ENCODE data around the gene FOSB. TPM values are rescaled to one million over a fixed set of nuclear protein-coding genes. Genes with fewer than 3 reads are reported as not detected.

Gene FOSB
- total and polyA plus RNA-seq, 2 donors (not counting 1 experiment from before 2014, with no cell fraction given): 2.8 to 24.9 TPM

GRCh38 chr19:45497791-45498190, 30.0 kb downstream of the FOSB start:
- no peak for DNase-seq (ENCODE audit: low read depth in 2 of 2)
- Histone ChIP-seq H3K4me2 (ENCODE audit: extremely low read depth, insufficient read depth, low read length) (peak overlapping the region; percentile 5), H2AFZ (ENCODE audit: low read length) (no peak overlapping the region), H3K4me3 (replicated peaks in 1 of 4; ENCODE audit: control extremely low read depth in 1 of 4, insufficient read depth in 1 of 4, low read depth in 3 of 4, low read length in 4 of 4) (no peak overlapping the region), H3K27me3 (ENCODE audit: control insufficient read depth, insufficient read depth, low read length) (no peaks in the 10 kb centered on the region), H3K36me3 (ENCODE audit: control insufficient read depth, insufficient read depth, low read length) (no peaks in the 10 kb centered on the region), H3K79me2 (ENCODE audit: control insufficient read depth, insufficient read depth, low read length) (no peaks in the 10 kb centered on the region), H4K20me1 (ENCODE audit: control insufficient read depth, extremely low read depth, insufficient read depth, low read length) (no peaks in the 10 kb centered on the region), H3K4me1 (ENCODE audit: control insufficient read depth, extremely low read depth, insufficient read depth, low read length) (peaks cover 9% of the 10 kb centered on the region), H3K9me3 (ENCODE audit: control insufficient read depth, insufficient read depth, low read depth, low read length) (no peaks in the 10 kb centered on the region), H3K27ac (ENCODE audit: insufficient read depth, low read length) (no peak overlapping the region), H3K9ac (ENCODE audit: insufficient read depth, low read length) (no peak overlapping the region)
- no peak for TF ChIP-seq EZH2 (IDR thresholded peaks at IDR 0.05; ENCODE audit: low read length, missing control alignments)
- TF ChIP-seq CTCF (conservative IDR thresholded peaks at IDR 0.05 in 1 of 2, IDR thresholded peaks at IDR 0.05 in 1 of 2; ENCODE audit: low read depth in 1 of 2, low read length in 2 of 2): no peak

- Histone ChIP-seq H3K4me1 (ENCODE audit: control insufficient read depth, extremely low read depth, insufficient read depth, low read length) (peaks cover 9% of the 10 kb centered on the region), H3K27ac (ENCODE audit: insufficient read depth, low read length) (no peak within 1 kb of the TSS), H3K36me3 (ENCODE audit: control insufficient read depth, insufficient read depth, low read length) (no peaks in the 10 kb centered on the region), H3K4me3 (replicated peaks in 1 of 4; ENCODE audit: control extremely low read depth in 1 of 4, insufficient read depth in 1 of 4, low read depth in 3 of 4, low read length in 4 of 4) (peak within 1 kb of the TSS; percentile 15 to 60 (median 42)), H4K20me1 (ENCODE audit: control insufficient read depth, extremely low read depth, insufficient read depth, low read length) (no peaks in the 10 kb centered on the region), H3K79me2 (ENCODE audit: control insufficient read depth, insufficient read depth, low read length) (no peaks in the 10 kb centered on the region), H3K9me3 (ENCODE audit: control insufficient read depth, insufficient read depth, low read depth, low read length) (no peaks in the 10 kb centered on the region), H2AFZ (ENCODE audit: low read length) (peak within 1 kb of the TSS; percentile 79), H3K4me2 (ENCODE audit: extremely low read depth, insufficient read depth, low read length) (peak within 1 kb of the TSS; percentile 75), H3K9ac (ENCODE audit: insufficient read depth, low read length) (no peak within 1 kb of the TSS), H3K27me3 (ENCODE audit: control insufficient read depth, insufficient read depth, low read length) (no peaks in the 10 kb centered on the region)
- no peak for TF ChIP-seq EZH2 (IDR thresholded peaks at IDR 0.05; ENCODE audit: low read length, missing control alignments)
- no peak for DNase-seq (ENCODE audit: low read depth in 2 of 2)
Observed at GRCh38 chr19:45498411-45499195, 30.8 kb downstream of the FOSB start, which contains the start of gene PPM1N. Gene PPM1N, plus strand, starts transcription at chr19:45498443. Its CDS starts 30 bp downstream, at chr19:45498473.

GRCh38 chr19:45499196-45500180, 31.7 kb downstream of the FOSB start:
- Histone ChIP-seq H3K4me1 (ENCODE audit: control insufficient read depth, extremely low read depth, insufficient read depth, low read length) (peaks cover 9% of the 10 kb centered on the region), H3K27me3 (ENCODE audit: control insufficient read depth, insufficient read depth, low read length) (no peaks in the 10 kb centered on the region), H3K9ac (ENCODE audit: insufficient read depth, low read length) (no peak overlapping the region), H3K79me2 (ENCODE audit: control insufficient read depth, insufficient read depth, low read length) (no peaks in the 10 kb centered on the region), H3K36me3 (ENCODE audit: control insufficient read depth, insufficient read depth, low read length) (no peaks in the 10 kb centered on the region), H3K4me3 (replicated peaks in 1 of 4; ENCODE audit: control extremely low read depth in 1 of 4, insufficient read depth in 1 of 4, low read depth in 3 of 4, low read length in 4 of 4) (peak overlapping the region in 2 of 4 experiments; percentile 14 to 17), H3K27ac (ENCODE audit: insufficient read depth, low read length) (no peak overlapping the region), H3K9me3 (ENCODE audit: control insufficient read depth, insufficient read depth, low read depth, low read length) (no peaks in the 10 kb centered on the region), H4K20me1 (ENCODE audit: control insufficient read depth, extremely low read depth, insufficient read depth, low read length) (no peaks in the 10 kb centered on the region), H2AFZ (ENCODE audit: low read length) (no peak overlapping the region), H3K4me2 (ENCODE audit: extremely low read depth, insufficient read depth, low read length) (peak overlapping the region; percentile 51)
- TF ChIP-seq CTCF (conservative IDR thresholded peaks at IDR 0.05 in 1 of 2, IDR thresholded peaks at IDR 0.05 in 1 of 2; ENCODE audit: low read depth in 1 of 2, low read length in 2 of 2) (no peak), EZH2 (IDR thresholded peaks at IDR 0.05; ENCODE audit: low read length, missing control alignments) (no peak)
- no peak for DNase-seq (ENCODE audit: low read depth in 2 of 2)

Data from fibroblast of lung (primary cell).